GM18502 (cell line): Measurements from ENCODE around the gene MESD.

Experiments used
- ATAC-seq: cut with Tn5 transposase; IDR thresholded peaks from one replicate; pipeline ENCODE4 v1.9.1; 2021; ENCODE audit warnings: mild to moderate bottlenecking; ENCODE audit not compliant: unreplicated experiment, poor library complexity

Gene MESD

GRCh38 chr15:80942746-80943565 lies 46.7 kb downstream of the MESD start:
- ATAC-seq: no peak

- ATAC-seq: no peak
Measured at GRCh38 chr15:80942266-80942665, 47.4 kb downstream of the MESD start.

- ATAC-seq: no peak
Measured at GRCh38 chr15:80940851-80941250, 48.8 kb downstream of the MESD start.

- ATAC-seq: no peak
Measured at GRCh38 chr15:80940331-80940730, 49.3 kb downstream of the MESD start.

GRCh38 chr15:80939216-80939615 lies 50.4 kb downstream of the MESD start:
- no peak for ATAC-seq

- no peak for ATAC-seq
Measured at GRCh38 chr15:80937718-80938117, 51.9 kb downstream of the MESD start.

GRCh38 chr15:80936288-80937078 lies 53.1 kb downstream of the MESD start:
- ATAC-seq: no peak

GRCh38 chr15:80934761-80935221 lies 54.8 kb downstream of the MESD start:
- ATAC-seq: no peak

GRCh38 chr15:80932989-80933388 lies 56.6 kb downstream of the MESD start:
- ATAC-seq: no peak

- no peak for ATAC-seq
Measured at GRCh38 chr15:80932513-80932815, 57.2 kb downstream of the MESD start.

GRCh38 chr15:80931721-80932512 lies 57.7 kb downstream of the MESD start:
- ATAC-seq: no peak

- ATAC-seq: no peak
Measured at GRCh38 chr15:80931191-80931590, 58.4 kb downstream of the MESD start.

- ATAC-seq: no peak
Measured at GRCh38 chr15:80929689-80930088, 59.9 kb downstream of the MESD start.

GRCh38 chr15:80929225-80929624 lies 60.4 kb downstream of the MESD start:
- ATAC-seq: no peak

GRCh38 chr15:80926126-80926525 lies 63.5 kb downstream of the MESD start:
- ATAC-seq: no peak

- ATAC-seq: no peak
Measured at GRCh38 chr15:80925597-80926059, 64.0 kb downstream of the MESD start.

- no peak for ATAC-seq
Measured at GRCh38 chr15:80924278-80924677, 65.3 kb downstream of the MESD start.

GRCh38 chr15:80923668-80924067 lies 66.0 kb downstream of the MESD start:
- no peak for ATAC-seq

GRCh38 chr15:80921736-80922410 lies 67.7 kb downstream of the MESD start:
- ATAC-seq: no peak

- no peak for ATAC-seq
Measured at GRCh38 chr15:80920271-80920699, 69.3 kb downstream of the MESD start.
